IMR-90 (cell line): ENCODE data around the gene AP2B1. TPM values are rescaled to one million over a fixed set of nuclear protein-coding genes. Genes with fewer than 3 reads are reported as not detected.
A peak's percentile ranks its signal among the peaks of the same experiment; 100 is the strongest.

Source experiments
- ATAC-seq: fragments of 200-7000 bp; cut with Tn5 transposase; 2 replicates; pipeline ENCODE4 v1.9.1; 2020; ENCODE audit warnings: low read depth, mild to moderate bottlenecking, moderate library complexity
- BruUV-seq: library from RNA; stranded (reverse); fragments of 400-500 nt; replicated peaks from 2 replicates; lab custom pipeline; 2021; lab: Mats Ljungman, UMichigan
- CTCF ChIA-PET: fragments of 300-600 bp; formaldehyde crosslinking; extraction: SDS; loops from one replicate; lab custom pipeline; 2021; ENCODE audit warnings: antibody characterized with exemption; lab: Yijun Ruan, JAX
- POLR2A ChIA-PET: fragments of 300-600 bp; sonication (Branson Sonifier 250); formaldehyde crosslinking; loops from one replicate; lab custom pipeline; 2022; ENCODE audit warnings: antibody characterized with exemption; ENCODE audit not compliant: unreplicated experiment; lab: Charles Lee
- DNase-seq: peaks from one replicate; pipeline ENCODE4 v3.0.0; 2013
- H2AFZ ChIP-seq: replicated peaks from 2 replicates; pipeline ENCODE3; 2013; ENCODE audit warnings: low read length, mild to moderate bottlenecking; ENCODE audit not compliant: poor library complexity
- H2AK5ac ChIP-seq: 2 replicates; pipeline ENCODE4 v1.6.1; 2013; ENCODE audit warnings: low read depth, low read length, inconsistent platforms
- H2AK9ac ChIP-seq: replicated peaks from 2 replicates; pipeline ENCODE3; 2013; ENCODE audit warnings: mild to moderate bottlenecking, low read depth, low read length, moderate library complexity; ENCODE audit not compliant: poor library complexity
- H2BK120ac ChIP-seq: 2 replicates; pipeline ENCODE4 v1.6.1; 2013; ENCODE audit warnings: low read depth, low read length, inconsistent platforms
- H2BK15ac ChIP-seq: 3 replicates; pipeline ENCODE4 v1.6.1; 2013; ENCODE audit warnings: low read depth, low read length, inconsistent platforms
- H2BK20ac ChIP-seq: 2 replicates; pipeline ENCODE4 v1.6.1; 2013; ENCODE audit warnings: low read depth, mild to moderate bottlenecking, inconsistent platforms, low read length, moderate library complexity
- H2BK5ac ChIP-seq: 2 replicates; pipeline ENCODE4 v1.6.1; 2013; ENCODE audit warnings: mild to moderate bottlenecking, low read depth, low read length, inconsistent platforms; ENCODE audit not compliant: poor library complexity, severe bottlenecking
- H3K14ac ChIP-seq: replicated peaks from 2 replicates; pipeline ENCODE4 v1.6.1; 2013; ENCODE audit warnings: low read depth, low read length, inconsistent platforms
- H3K18ac ChIP-seq: 2 replicates; pipeline ENCODE4 v1.6.1; 2013; ENCODE audit warnings: low read depth, low read length, control low read depth
- H3K23ac ChIP-seq: 2 replicates; pipeline ENCODE4 v1.6.1; 2013; ENCODE audit warnings: low read depth, low read length, inconsistent platforms
- H3K27ac ChIP-seq: 2 replicates; pipeline ENCODE4 v1.5.1; 2013; ENCODE audit warnings: mild to moderate bottlenecking, control low read depth, low read length; ENCODE audit not compliant: insufficient read depth
- H3K27me3 ChIP-seq: 2 replicates; pipeline ENCODE4 v1.6.1; 2013; ENCODE audit warnings: low read length; ENCODE audit not compliant: control insufficient read depth, insufficient read depth
- H3K36me3 ChIP-seq: 2 replicates; pipeline ENCODE4 v1.6.1; 2013; ENCODE audit warnings: low read length, mixed read lengths; ENCODE audit not compliant: control insufficient read depth, insufficient read depth
- H3K4ac ChIP-seq: 2 replicates; pipeline ENCODE4 v1.6.1; 2013; ENCODE audit warnings: low read depth, low read length, inconsistent platforms
- H3K4me1 ChIP-seq: 2 replicates; pipeline ENCODE4 v1.6.1; 2013; ENCODE audit warnings: low read length, mixed read lengths; ENCODE audit not compliant: control insufficient read depth, insufficient read depth
- H3K4me2 ChIP-seq: 2 replicates; pipeline ENCODE4 v1.6.1; 2013; ENCODE audit warnings: low read depth, mild to moderate bottlenecking, control low read depth, low read length, moderate library complexity
- H3K4me3 ChIP-seq: 2 replicates; pipeline ENCODE4 v1.5.1; 2013; ENCODE audit warnings: low read depth, mild to moderate bottlenecking, control low read depth, low read length, moderate library complexity; ENCODE audit not compliant: insufficient read depth
- H3K56ac ChIP-seq: 2 replicates; pipeline ENCODE4 v1.6.1; 2013; ENCODE audit warnings: low read length, inconsistent platforms; ENCODE audit not compliant: insufficient read depth; ENCODE audit errors: extremely low read depth
- H3K79me1 ChIP-seq, 2 experiments: 2 replicates each; pipeline ENCODE4 v1.6.1; 2013; ENCODE audit warnings: low read length in 2 of 2, inconsistent platforms in 1 of 2, low read depth in 1 of 2
- H3K9ac ChIP-seq: 2 replicates; pipeline ENCODE4 v1.6.1; 2013; ENCODE audit warnings: low read depth, low read length, control low read depth
- H3K9me1 ChIP-seq: 2 replicates; pipeline ENCODE4 v1.6.1; 2013; ENCODE audit warnings: low read length, inconsistent platforms; ENCODE audit not compliant: insufficient read depth
- H3K9me3 ChIP-seq: 2 replicates; pipeline ENCODE4 v1.6.1; 2013; ENCODE audit warnings: low read length; ENCODE audit not compliant: control insufficient read depth, insufficient read depth
- H4K20me1 ChIP-seq: 2 replicates; pipeline ENCODE4 v1.6.1; 2013; ENCODE audit warnings: low read length, inconsistent platforms; ENCODE audit not compliant: insufficient read depth
- H4K5ac ChIP-seq: 2 replicates; pipeline ENCODE4 v1.6.1; 2013; ENCODE audit warnings: mild to moderate bottlenecking, low read depth, low read length, control low read depth
- H4K8ac ChIP-seq, 2 experiments: 2 replicates each; pipeline ENCODE4 v1.6.1; 2013; ENCODE audit warnings: low read depth in 2 of 2, low read length in 2 of 2, control low read depth in 1 of 2, inconsistent platforms in 1 of 2
- H4K91ac ChIP-seq: 2 replicates; pipeline ENCODE4 v1.6.1; 2013; ENCODE audit warnings: low read depth, low read length, inconsistent platforms; ENCODE audit not compliant: insufficient read depth
- CHD1 ChIP-seq: IDR thresholded peaks from 2 replicates; pipeline ENCODE4 v1.6.1; 2012; ENCODE audit warnings: low read depth, low read length, improper control_type of control experiment
- MAFK ChIP-seq: IDR thresholded peaks from 2 replicates; pipeline ENCODE4 v1.6.1; 2012; ENCODE audit warnings: low read depth, low read length, improper control_type of control experiment
- POLR2A ChIP-seq: IDR thresholded peaks from 2 replicates; pipeline ENCODE4 v1.6.1; 2012; ENCODE audit warnings: mild to moderate bottlenecking, low read depth, low read length
- RAD21 ChIP-seq: IDR thresholded peaks from 2 replicates; pipeline ENCODE4 v1.6.1; 2012; ENCODE audit warnings: low read length, improper control_type of control experiment
- RCOR1 ChIP-seq: IDR thresholded peaks from 2 replicates; pipeline ENCODE4 v1.6.1; 2012; ENCODE audit warnings: mild to moderate bottlenecking, low read length, improper control_type of control experiment; ENCODE audit not compliant: insufficient replicate concordance
- RFX5 ChIP-seq: IDR thresholded peaks from 2 replicates; pipeline ENCODE4 v1.8.0; 2012; ENCODE audit warnings: low read depth, mild to moderate bottlenecking, low read length, moderate library complexity
- WGBS, 2 experiments: methylation state at CpG; one replicate each; pipeline versions ENCODE4 v1.1.5 to v1.1.7; 2013; ENCODE audit warnings: missing lambda C conversion rate in 2 of 2; ENCODE audit not compliant: insufficient read length in 1 of 2; ENCODE audit errors: extremely low coverage in 2 of 2; 5-methylcytosine and 5-hydroxymethylcytosine counted together
- dilution Hi-C: fragments of 300-500 bp; cut with HindIII; formaldehyde crosslinking; loops from one replicate; pipeline ENCODE4 v1.14.3; 2018; ENCODE audit warnings: low sequenced_read_pairs; ENCODE audit not compliant: unreplicated experiment
- in situ Hi-C: fragments of 300-500 bp; cut with MboI; formaldehyde crosslinking; loops from 3 replicates; pipeline ENCODE4 v1.14.3; 2019; ENCODE audit warnings: low sequenced_read_pairs, inconsistent platforms, mixed read lengths
- intact Hi-C: fragments of 100-400 bp; cut with micrococcal nuclease; formaldehyde crosslinking; loops from 2 replicates; pipeline ENCODE4 v1.10.0; 2022
- polyA plus RNA-seq, 3 experiments: library from polyadenylated mRNA; depleted of rRNA; stranded (reverse); fragments of >200 nt; gene quantifications; 2 replicates each; pipeline ENCODE4 v1.2.3, GENCODE V29; 2012; ENCODE audit warnings: low replicate concordance in 1 of 3
- total RNA-seq: library from RNA; depleted of rRNA; stranded (reverse); fragments of >200 nt; gene quantifications from 2 replicates; pipeline ENCODE4 v1.2.3, GENCODE V29; 2012
- TF ChIP-seq, protein P1 (sequence below): conservative IDR thresholded peaks from 2 replicates; pipeline ENCODE4 v1.5.1; 2012; ENCODE audit warnings: mild to moderate bottlenecking, low read depth, low read length, improper control_type of control experiment

The AP2B1 gene
- total and polyA plus RNA-seq, 2 of the 4 experiments (the other 2 are of a cell fraction), result 102 to 125 TPM

DNA sequence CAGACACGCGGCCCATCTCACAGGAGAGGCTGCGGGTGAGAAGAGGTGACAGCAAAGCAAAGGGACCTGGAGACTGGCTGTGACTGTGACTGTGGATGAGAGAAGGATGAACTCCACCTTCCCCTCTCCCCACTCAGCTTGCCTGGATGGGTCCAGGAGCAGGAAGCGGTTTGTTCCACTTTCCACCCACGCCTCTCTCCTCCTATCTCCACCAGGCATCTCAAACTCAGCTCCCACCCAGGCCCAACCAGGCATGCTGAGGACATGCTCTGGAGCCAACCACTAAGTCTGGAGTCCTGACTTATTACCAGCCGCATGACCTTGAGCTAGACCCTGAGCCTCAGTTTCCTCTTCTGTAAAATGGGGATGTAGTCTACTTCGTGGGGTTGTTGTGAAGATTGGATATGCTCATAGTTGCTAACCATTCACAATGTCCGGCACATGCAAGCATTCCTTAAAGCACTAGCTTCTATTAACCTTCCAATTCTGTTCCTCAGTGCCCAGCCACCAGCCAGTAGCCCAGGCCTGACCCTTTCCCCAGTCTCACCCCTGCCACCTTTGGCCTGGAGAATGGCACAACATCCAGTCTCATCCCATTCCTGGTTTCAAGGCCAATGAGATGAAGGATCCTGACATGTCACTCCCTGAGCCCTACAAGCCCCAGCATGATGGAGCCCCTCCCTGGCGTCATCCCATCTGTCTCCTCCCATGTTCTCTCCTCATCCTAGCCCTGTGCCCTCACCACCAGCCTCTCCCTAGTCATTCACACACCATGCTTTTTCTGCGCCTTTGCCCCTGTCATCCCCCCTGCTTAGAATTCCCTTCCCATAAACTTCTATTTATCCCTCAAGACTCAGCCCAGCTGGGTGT, 163.6 kb downstream of the AP2B1 start:
- no peak overlapping the region for H3K27ac ChIP-seq
- H2BK15ac ChIP-seq, result no peak overlapping the region
- no peaks in the 10 kb centered on the region for H3K9me1 ChIP-seq
- CTCF ChIA-PET, result interaction anchor here (1.0 to 1.5 kb wide), 3 partner anchors 13 to 217 kb away, joined by 3 to 7 read pairs (median 3); no protein-coding TSS in a partner anchor
- dilution Hi-C loops, result no loop called here
- H4K20me1 ChIP-seq, result no peaks in the 10 kb centered on the region
- peak overlapping the region; percentile 76 for H2AFZ ChIP-seq
- no peak for TF ChIP-seq RFX5
- TF ChIP-seq RAD21, result no peak
- TF ChIP-seq POLR2A, result no peak
- TF ChIP-seq CHD1, result no peak
- TF ChIP-seq, protein P1, sequence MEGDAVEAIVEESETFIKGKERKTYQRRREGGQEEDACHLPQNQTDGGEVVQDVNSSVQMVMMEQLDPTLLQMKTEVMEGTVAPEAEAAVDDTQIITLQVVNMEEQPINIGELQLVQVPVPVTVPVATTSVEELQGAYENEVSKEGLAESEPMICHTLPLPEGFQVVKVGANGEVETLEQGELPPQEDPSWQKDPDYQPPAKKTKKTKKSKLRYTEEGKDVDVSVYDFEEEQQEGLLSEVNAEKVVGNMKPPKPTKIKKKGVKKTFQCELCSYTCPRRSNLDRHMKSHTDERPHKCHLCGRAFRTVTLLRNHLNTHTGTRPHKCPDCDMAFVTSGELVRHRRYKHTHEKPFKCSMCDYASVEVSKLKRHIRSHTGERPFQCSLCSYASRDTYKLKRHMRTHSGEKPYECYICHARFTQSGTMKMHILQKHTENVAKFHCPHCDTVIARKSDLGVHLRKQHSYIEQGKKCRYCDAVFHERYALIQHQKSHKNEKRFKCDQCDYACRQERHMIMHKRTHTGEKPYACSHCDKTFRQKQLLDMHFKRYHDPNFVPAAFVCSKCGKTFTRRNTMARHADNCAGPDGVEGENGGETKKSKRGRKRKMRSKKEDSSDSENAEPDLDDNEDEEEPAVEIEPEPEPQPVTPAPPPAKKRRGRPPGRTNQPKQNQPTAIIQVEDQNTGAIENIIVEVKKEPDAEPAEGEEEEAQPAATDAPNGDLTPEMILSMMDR, result no peak
- no peak for TF ChIP-seq MAFK
- no peak for TF ChIP-seq RCOR1
- BruUV-seq, result no TSS peak
- H2BK5ac ChIP-seq, result no peak overlapping the region
- no peak overlapping the region for H3K14ac ChIP-seq
- 88% methylated on average over 1 of the region's 10 CpGs; no CpG with 5 or more reads in 1 of the 2 experiments for WGBS, 2 experiments
- intact Hi-C loops, result no loop called here
- H3K4ac ChIP-seq, result no peak overlapping the region
- no peak overlapping the region for H2BK20ac ChIP-seq
- no peak overlapping the region for H2BK120ac ChIP-seq
- no peaks in the 10 kb centered on the region for H3K36me3 ChIP-seq
- no peaks in the 10 kb centered on the region for H3K9me3 ChIP-seq
- H3K9ac ChIP-seq, result no peak overlapping the region
- peaks cover 8% of the 10 kb centered on the region; the same call in 1 of the 2 replicates for H3K4me1 ChIP-seq
- H3K56ac ChIP-seq, result no peak overlapping the region
- POLR2A ChIA-PET, result no interaction called here
- H3K18ac ChIP-seq, result no peak overlapping the region
- no peaks in the 10 kb centered on the region for H3K79me1 ChIP-seq
- no peak for ATAC-seq
- peaks cover 48% of the 10 kb centered on the region for H3K27me3 ChIP-seq
- peak overlapping the region; percentile 33 for H2AK9ac ChIP-seq
- no peak overlapping the region for H4K8ac ChIP-seq
- H4K5ac ChIP-seq, result no peak overlapping the region
- in situ Hi-C loops, result no loop called here
- no peak overlapping the region for H2AK5ac ChIP-seq
- H3K4me2 ChIP-seq, result no peak overlapping the region; the same call in 1 of the 2 replicates
- no peak overlapping the region for H3K4me3 ChIP-seq
- no peak overlapping the region for H3K23ac ChIP-seq
- no peak for DNase-seq
- H4K91ac ChIP-seq, result no peak overlapping the region
